ENCODE data around the gene THUMPD1.

- TF ChIP-seq, protein P1, sequence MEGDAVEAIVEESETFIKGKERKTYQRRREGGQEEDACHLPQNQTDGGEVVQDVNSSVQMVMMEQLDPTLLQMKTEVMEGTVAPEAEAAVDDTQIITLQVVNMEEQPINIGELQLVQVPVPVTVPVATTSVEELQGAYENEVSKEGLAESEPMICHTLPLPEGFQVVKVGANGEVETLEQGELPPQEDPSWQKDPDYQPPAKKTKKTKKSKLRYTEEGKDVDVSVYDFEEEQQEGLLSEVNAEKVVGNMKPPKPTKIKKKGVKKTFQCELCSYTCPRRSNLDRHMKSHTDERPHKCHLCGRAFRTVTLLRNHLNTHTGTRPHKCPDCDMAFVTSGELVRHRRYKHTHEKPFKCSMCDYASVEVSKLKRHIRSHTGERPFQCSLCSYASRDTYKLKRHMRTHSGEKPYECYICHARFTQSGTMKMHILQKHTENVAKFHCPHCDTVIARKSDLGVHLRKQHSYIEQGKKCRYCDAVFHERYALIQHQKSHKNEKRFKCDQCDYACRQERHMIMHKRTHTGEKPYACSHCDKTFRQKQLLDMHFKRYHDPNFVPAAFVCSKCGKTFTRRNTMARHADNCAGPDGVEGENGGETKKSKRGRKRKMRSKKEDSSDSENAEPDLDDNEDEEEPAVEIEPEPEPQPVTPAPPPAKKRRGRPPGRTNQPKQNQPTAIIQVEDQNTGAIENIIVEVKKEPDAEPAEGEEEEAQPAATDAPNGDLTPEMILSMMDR (IDR thresholded peaks at IDR 0.05), result no peak
- TF ChIP-seq POLR2A (IDR thresholded peaks at IDR 0.05), result no peak
Measured at GRCh38 chr16:20734056-20734455, 7.6 kb downstream of the THUMPD1 start.
